CD4-positive, alpha-beta T cell (primary cell): Measurements from ENCODE around the gene IPCEF1. TPM values are rescaled to one million over a fixed set of nuclear protein-coding genes. Genes with fewer than 3 reads are reported as not detected.

ENCODE experiments used
- ATAC-seq: fragments of 200-7000 bp; cut with Tn5 transposase; one replicate; pipeline ENCODE4 v1.10.0; 2022; ENCODE audit warnings: mild to moderate bottlenecking; ENCODE audit not compliant: poor library complexity
- CTCF ChIA-PET: fragments of 350-600 bp; sonication (Branson Sonifier 250); formaldehyde crosslinking; loops from one replicate; lab custom pipeline; 2021; ENCODE audit warnings: antibody characterized with exemption, inconsistent platforms; lab: Charles Lee
- POLR2A ChIA-PET: fragments of 350-600 bp; sonication (Branson Sonifier 250); formaldehyde crosslinking; loops from one replicate; lab custom pipeline; 2021; ENCODE audit warnings: antibody characterized with exemption, inconsistent platforms; lab: Charles Lee
- DNase-seq, 14 experiments: peaks; one replicate each; pipeline ENCODE4 v3.0.0-alpha.2; 2013 to 2020; ENCODE audit warnings: mixed read lengths in 2 of 14
- H3K27ac ChIP-seq, 2 donors: one replicate each; pipeline versions ENCODE4 v1.5.1 to v1.7.0; 2013; ENCODE audit warnings: low read length in 2 of 2, low read depth in 1 of 2, mild to moderate bottlenecking in 1 of 2
- H3K27me3 ChIP-seq, 2 experiments: 1 replicate in 1 of 2; 2 replicates in 1 of 2; pipeline versions ENCODE4 v1.6.1 to v1.7.0; 2013; ENCODE audit warnings: low read length in 2 of 2, control low read depth in 1 of 2, mild to moderate bottlenecking in 1 of 2, moderate library complexity in 1 of 2; ENCODE audit not compliant: insufficient read depth in 2 of 2, control insufficient read depth in 1 of 2
- H3K36me3 ChIP-seq: one replicate; pipeline ENCODE4 v1.6.1; 2013; ENCODE audit warnings: low read length, control low read depth; ENCODE audit not compliant: insufficient read depth
- H3K4me1 ChIP-seq: one replicate; pipeline ENCODE4 v1.6.1; 2013; ENCODE audit warnings: low read length, control low read depth; ENCODE audit not compliant: insufficient read depth
- H3K4me3 ChIP-seq: one replicate; pipeline ENCODE4 v1.5.1; 2013; ENCODE audit warnings: mild to moderate bottlenecking, low read length, moderate library complexity
- H3K9me3 ChIP-seq, 2 experiments: 1 replicate in 1 of 2; 2 replicates in 1 of 2; pipeline versions ENCODE4 v1.6.1 to v1.7.0; 2013; ENCODE audit warnings: low read length in 2 of 2, mild to moderate bottlenecking in 2 of 2, control low read depth in 1 of 2, moderate library complexity in 1 of 2; ENCODE audit not compliant: control insufficient read depth in 1 of 2, insufficient read depth in 1 of 2
- H3K27ac Mint-ChIP-seq: one replicate; pipeline ENCODE4 v1.8.0; 2020; ENCODE audit warnings: mixed read lengths
- H3K27me3 Mint-ChIP-seq: one replicate; pipeline ENCODE4 v1.8.0; 2021; ENCODE audit warnings: mixed read lengths
- H3K36me3 Mint-ChIP-seq: one replicate; pipeline ENCODE4 v1.8.0; 2021; ENCODE audit warnings: low read depth, mixed read lengths
- H3K4me1 Mint-ChIP-seq: one replicate; pipeline ENCODE4 v1.8.0; 2021; ENCODE audit warnings: low read depth, mixed read lengths
- H3K4me3 Mint-ChIP-seq: one replicate; pipeline ENCODE4 v1.8.0; 2020; ENCODE audit warnings: mild to moderate bottlenecking, mixed read lengths
- H3K9me3 Mint-ChIP-seq: one replicate; pipeline ENCODE4 v1.8.0; 2020; ENCODE audit warnings: mixed read lengths
- CTCF ChIP-seq: fragments of 200-600 bp; IDR thresholded peaks from one replicate; pipeline ENCODE4 v1.8.0; 2022; ENCODE audit warnings: antibody characterized with exemption, mild to moderate bottlenecking
- intact Hi-C, 2 experiments: fragments of 100-400 bp; cut with DNase I in 1 of 2; cut with micrococcal nuclease in 1 of 2; formaldehyde crosslinking; loops; one replicate each; pipeline versions ENCODE4 v1.15.1 to v1.9.0; 2023 to 2025; cut with DNase I, micrococcal nuclease
- total RNA-seq, 174 experiments: library from RNA in 2 of 174; stranded (reverse) in 2 of 174; gene quantifications; one replicate each; pipeline ENCODE4 v1.2.3 and lab custom pipeline; 2021 to 2026

The IPCEF1 gene
- total RNA-seq, 2 experiments from 2014 or later, result 92.4 to 96.8 TPM

GRCh38 chr6:154239392-154239791 lies 117.2 kb downstream of the IPCEF1 start:
- Mint-ChIP-seq H3K27ac (peak overlapping the region; percentile 83), H3K9me3 (no peaks in the 10 kb centered on the region), H3K4me3 (peak overlapping the region; percentile 82), H3K36me3 (peaks cover 74% of the 10 kb centered on the region), H3K4me1 (peaks cover 80% of the 10 kb centered on the region), H3K27me3 (no peaks in the 10 kb centered on the region)
- H3K9me3 ChIP-seq, result no peaks in the 10 kb centered on the region
- H3K4me3 ChIP-seq, result peak overlapping the region; percentile 19
- no peaks in the 10 kb centered on the region for H3K27me3 ChIP-seq
- H3K36me3 ChIP-seq, result peaks cover 40% of the 10 kb centered on the region
- H3K27ac ChIP-seq, result no peak overlapping the region
- ATAC-seq (peak; percentile 62), DNase-seq (peak in 4 of 14 experiments; percentile 40 to 67 (median 54))
- no peak for TF ChIP-seq CTCF
- intact Hi-C loops, result loop anchor here (5.0 kb wide), 2 partner anchors 33 to 38 kb away; no protein-coding TSS in a partner anchor
- ChIA-PET CTCF (no interaction called here), POLR2A (interaction anchor here (0.7 to 3.7 kb wide), 3 partner anchors 16 to 88 kb away, joined by 3 to 13 read pairs (median 5); no protein-coding TSS in a partner anchor)
- H3K4me1 ChIP-seq, result peaks cover 51% of the 10 kb centered on the region

- H3K27ac ChIP-seq, result no peak overlapping the region
- Mint-ChIP-seq H3K27ac (peak overlapping the region; percentile 83), H3K36me3 (peaks cover 74% of the 10 kb centered on the region), H3K4me1 (peaks cover 80% of the 10 kb centered on the region), H3K4me3 (peak overlapping the region; percentile 82), H3K9me3 (no peaks in the 10 kb centered on the region), H3K27me3 (no peaks in the 10 kb centered on the region)
- H3K27me3 ChIP-seq, result no peaks in the 10 kb centered on the region
- H3K9me3 ChIP-seq, result no peaks in the 10 kb centered on the region
- intact Hi-C loops, result loop anchor here (1.0 to 5.0 kb wide), 3 partner anchors 8 to 38 kb away; no protein-coding TSS in a partner anchor
- ATAC-seq (no peak), DNase-seq (no peak)
- no peak for TF ChIP-seq CTCF
- CTCF ChIA-PET, result no interaction called here
- H3K4me1 ChIP-seq, result peaks cover 55% of the 10 kb centered on the region
- peaks cover 37% of the 10 kb centered on the region for H3K36me3 ChIP-seq
- no peak overlapping the region for H3K4me3 ChIP-seq
- POLR2A ChIA-PET, result interaction anchor here (0.7 to 1.6 kb wide), 2 partner anchors 27 to 87 kb away, joined by 3 to 5 read pairs; no protein-coding TSS in a partner anchor
Measured at GRCh38 chr6:154238831-154239230, 117.8 kb downstream of the IPCEF1 start.

- Mint-ChIP-seq H3K9me3 (no peaks in the 10 kb centered on the region), H3K4me3 (peak overlapping the region; percentile 12), H3K4me1 (peaks cover 78% of the 10 kb centered on the region), H3K36me3 (peaks cover 70% of the 10 kb centered on the region), H3K27me3 (no peaks in the 10 kb centered on the region), H3K27ac (peak overlapping the region; percentile 35)
- Histone ChIP-seq H3K4me1 (peaks cover 47% of the 10 kb centered on the region), H3K36me3 (peaks cover 27% of the 10 kb centered on the region), H3K27me3 (no peaks in the 10 kb centered on the region), H3K4me3 (no peak overlapping the region), H3K27ac (no peak overlapping the region), H3K9me3 (no peaks in the 10 kb centered on the region)
- intact Hi-C loops, result loop anchor here (5.0 kb wide), 2 partner anchors 36 to 41 kb away; no protein-coding TSS in a partner anchor
- POLR2A ChIA-PET, result interaction anchor here (1.0 to 1.9 kb wide), 2 partner anchors 9 to 10 kb away, joined by 3 to 10 read pairs; no protein-coding TSS in a partner anchor
- ATAC-seq (no peak), DNase-seq (no peak)
- CTCF ChIA-PET, result interaction anchor here (1.0 to 1.5 kb wide), 3 partner anchors 9 to 40 kb away, joined by 3 to 4 read pairs (median 3); no protein-coding TSS in a partner anchor
- no peak for TF ChIP-seq CTCF
Measured at GRCh38 chr6:154236646-154237301, 119.8 kb downstream of the IPCEF1 start.
